GM12865 (cell line): Measurements from ENCODE around the gene TXNDC8.

Experiments used
- DNase-seq: peaks from one replicate; pipeline ENCODE4 v3.0.0; 2010; ENCODE audit warnings: low read depth
- H3K4me3 ChIP-seq: 2 replicates; pipeline ENCODE4 v1.5.1; 2011; ENCODE audit warnings: mild to moderate bottlenecking, low read depth, low read length, control low read depth
- CTCF ChIP-seq: IDR thresholded peaks from 2 replicates; pipeline ENCODE4 v1.5.1; 2011; ENCODE audit warnings: low read length, control low read depth, low read depth, inconsistent platforms; ENCODE audit not compliant: insufficient read depth; ENCODE audit errors: missing control alignments

TXNDC8 gene

GRCh38 chr9:110329639-110330230 lies 7.9 kb downstream of the TXNDC8 start:
- no peak overlapping the region for H3K4me3 ChIP-seq
- DNase-seq: peak; percentile 6
- no peak for TF ChIP-seq CTCF

- no peak for DNase-seq
- no peak for TF ChIP-seq CTCF
- no peak overlapping the region for H3K4me3 ChIP-seq
These were observed 8.9 kb downstream of the TXNDC8 start for GRCh38 chr9:110328763-110329162.

GRCh38 chr9:110327716-110328115 lies 9.9 kb downstream of the TXNDC8 start:
- TF ChIP-seq CTCF: no peak
- DNase-seq: no peak
- no peak overlapping the region for H3K4me3 ChIP-seq

- DNase-seq: no peak
- H3K4me3 ChIP-seq: no peak overlapping the region
- no peak for TF ChIP-seq CTCF
These were observed 13.8 kb downstream of the TXNDC8 start for GRCh38 chr9:110323818-110324217.

- DNase-seq: no peak
- TF ChIP-seq CTCF: no peak
- H3K4me3 ChIP-seq: no peak overlapping the region
These were observed 16.8 kb downstream of the TXNDC8 start for GRCh38 chr9:110320651-110321445.

- no peak for TF ChIP-seq CTCF
- DNase-seq: no peak
These were observed 17.7 kb downstream of the TXNDC8 start for GRCh38 chr9:110319781-110320492.

More at GRCh38 chr9:110319781-110320492, 17.7 kb downstream of the TXNDC8 start:
- H3K4me3 ChIP-seq: no peak overlapping the region
